GM12878 (cell line): Measurements from ENCODE around the gene HMMR. TPM values are rescaled to one million over a fixed set of nuclear protein-coding genes. Genes with fewer than 3 reads are reported as not detected.
A peak's percentile ranks its signal among the peaks of the same experiment; 100 is the strongest.

Experiments
- EED ChIP-seq: sonication (generic); IDR thresholded peaks from 2 replicates; pipeline ENCODE4 v1.6.1; 2016; ENCODE audit warnings: antibody characterized with exemption, low read depth
- HDAC6 ChIP-seq: fragments of 200-600 bp; sonication (generic); IDR thresholded peaks from one replicate; pipeline ENCODE4 v1.8.0; 2017; ENCODE audit warnings: antibody characterized with exemption; ENCODE audit not compliant: unreplicated experiment
- IKZF2 ChIP-seq, 2 experiments: fragments of 450-650 bp; IDR thresholded peaks; 2 replicates each; pipeline ENCODE4 v1.6.1; 2017; ENCODE audit warnings: mild to moderate bottlenecking in 2 of 2, moderate library complexity in 2 of 2
- NFYB ChIP-seq: IDR thresholded peaks from 2 replicates; pipeline ENCODE4 v1.6.1; 2011; ENCODE audit warnings: low read depth, mild to moderate bottlenecking, low read length, improper control_type of control experiment, moderate library complexity; ENCODE audit not compliant: insufficient read depth
- POLR2A ChIP-seq: IDR thresholded peaks from 2 replicates; pipeline ENCODE4 v1.6.1; 2011; ENCODE audit warnings: low read depth, mild to moderate bottlenecking, low read length
- POU2F2 ChIP-seq: IDR thresholded peaks from 3 replicates; pipeline ENCODE4 v1.6.1; 2011; ENCODE audit warnings: low read depth, mild to moderate bottlenecking, low read length, borderline replicate concordance
- RAD21 ChIP-seq: IDR thresholded peaks from 2 replicates; pipeline ENCODE4 v1.6.1; 2011; ENCODE audit warnings: mild to moderate bottlenecking, low read depth, low read length, moderate library complexity; ENCODE audit not compliant: insufficient read depth
- RBBP5 ChIP-seq: fragments of 200-600 bp; sonication (generic); conservative IDR thresholded peaks from 2 replicates; pipeline ENCODE4 v1.6.1; 2016
- SIX5 ChIP-seq: IDR thresholded peaks from 2 replicates; pipeline ENCODE4 v1.6.1; 2011; ENCODE audit warnings: mild to moderate bottlenecking, low read depth, low read length, moderate library complexity; ENCODE audit not compliant: severe bottlenecking
- SMARCA5 ChIP-seq: fragments of 450-650 bp; IDR thresholded peaks from 2 replicates; pipeline ENCODE4 v1.6.1; 2017; ENCODE audit warnings: mild to moderate bottlenecking
- TAF1 ChIP-seq: IDR thresholded peaks from 2 replicates; pipeline ENCODE4 v1.6.1; 2011; ENCODE audit warnings: mild to moderate bottlenecking, low read depth, low read length, borderline replicate concordance
- polyA plus RNA-seq, 11 experiments: library from polyadenylated mRNA; depleted of rRNA in 4 of 11; unstranded in 6 of 11; stranded (reverse) in 5 of 11; fragments of >200 nt; fragmentation: Nextera tagmentation in 4 of 11; fragmentation: Illumina TruSeq in 1 of 11; extraction: Ambion mirVana in 4 of 11; extraction: Trizol in 1 of 11; gene quantifications; 1 replicate in 1 of 11; 2 replicates in 10 of 11; pipeline versions ENCODE4 v1.2.1 to v1.2.3, GENCODE V29; 2011 to 2016; ENCODE audit warnings: inconsistent platforms in 2 of 11, missing spikeins in 2 of 11, low read depth in 1 of 11
- total RNA-seq, 4 experiments: library from RNA; depleted of rRNA in 3 of 4; stranded (reverse); fragments of >200 nt in 3 of 4; fragmentation: Illumina TruSeq in 1 of 4; extraction: Trizol in 1 of 4; gene quantifications; 2 replicates each; pipeline versions ENCODE4 v1.2.1 to v1.2.3, GENCODE V29; 2013 to 2021
- TF ChIP-seq, protein P1 (sequence below): fragments of 450-650 bp; IDR thresholded peaks from 2 replicates; pipeline ENCODE4 v1.6.1; 2018; ENCODE audit warnings: mild to moderate bottlenecking, low read depth, moderate library complexity; ENCODE audit not compliant: partially characterized antibody

The HMMR gene
- total and polyA plus RNA-seq, 10 of the 15 experiments (the other 5 are each of a cell fraction or from before 2014, with no cell fraction given) = 44.1 to 122 (median 64.2) TPM

DNA sequence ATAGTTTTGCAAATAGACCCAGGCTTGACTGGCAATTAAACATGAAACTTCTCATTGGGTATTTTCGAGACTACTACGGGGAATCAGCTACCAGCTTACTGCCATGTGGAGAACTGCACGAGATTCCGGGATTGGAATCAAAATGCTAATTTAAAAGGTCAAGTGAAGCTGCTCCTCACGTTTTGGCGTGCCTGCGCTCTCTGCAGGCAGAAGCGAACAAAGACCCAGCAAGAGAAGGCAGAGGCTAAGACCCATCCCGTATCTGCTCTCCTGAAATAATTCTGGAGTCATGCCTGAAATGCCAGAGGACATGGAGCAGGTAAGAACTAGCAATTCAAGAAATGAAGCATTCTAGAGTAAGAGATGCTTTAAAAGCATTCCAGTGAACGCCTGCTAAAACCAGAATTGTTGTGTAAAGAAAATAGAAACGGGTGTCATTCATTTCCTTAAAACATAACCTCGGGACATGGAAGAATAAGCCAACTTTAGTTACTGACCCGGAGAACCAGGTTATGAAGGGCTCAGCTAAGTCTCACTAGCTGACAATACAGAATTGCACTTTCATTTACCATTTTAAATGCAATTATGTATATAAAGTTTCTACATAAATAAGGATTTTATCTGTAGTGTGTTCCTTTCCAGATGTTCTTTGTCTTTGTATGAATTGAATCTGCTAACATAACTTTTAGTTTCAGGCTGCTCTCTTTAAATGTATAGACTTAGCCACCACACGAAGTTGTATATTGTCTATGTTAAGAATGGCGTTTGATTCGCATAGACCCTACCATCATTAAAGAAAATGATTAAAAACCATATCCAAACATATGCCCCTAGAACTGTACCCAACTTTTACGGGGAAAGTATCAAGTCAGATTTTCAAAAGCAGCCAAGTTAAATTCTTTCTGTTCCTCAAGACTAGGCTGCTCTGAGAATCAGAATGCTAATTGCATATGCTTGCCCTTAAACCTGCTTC, 43.0 kb downstream of the HMMR start (continued):
- TF ChIP-seq, protein P1, sequence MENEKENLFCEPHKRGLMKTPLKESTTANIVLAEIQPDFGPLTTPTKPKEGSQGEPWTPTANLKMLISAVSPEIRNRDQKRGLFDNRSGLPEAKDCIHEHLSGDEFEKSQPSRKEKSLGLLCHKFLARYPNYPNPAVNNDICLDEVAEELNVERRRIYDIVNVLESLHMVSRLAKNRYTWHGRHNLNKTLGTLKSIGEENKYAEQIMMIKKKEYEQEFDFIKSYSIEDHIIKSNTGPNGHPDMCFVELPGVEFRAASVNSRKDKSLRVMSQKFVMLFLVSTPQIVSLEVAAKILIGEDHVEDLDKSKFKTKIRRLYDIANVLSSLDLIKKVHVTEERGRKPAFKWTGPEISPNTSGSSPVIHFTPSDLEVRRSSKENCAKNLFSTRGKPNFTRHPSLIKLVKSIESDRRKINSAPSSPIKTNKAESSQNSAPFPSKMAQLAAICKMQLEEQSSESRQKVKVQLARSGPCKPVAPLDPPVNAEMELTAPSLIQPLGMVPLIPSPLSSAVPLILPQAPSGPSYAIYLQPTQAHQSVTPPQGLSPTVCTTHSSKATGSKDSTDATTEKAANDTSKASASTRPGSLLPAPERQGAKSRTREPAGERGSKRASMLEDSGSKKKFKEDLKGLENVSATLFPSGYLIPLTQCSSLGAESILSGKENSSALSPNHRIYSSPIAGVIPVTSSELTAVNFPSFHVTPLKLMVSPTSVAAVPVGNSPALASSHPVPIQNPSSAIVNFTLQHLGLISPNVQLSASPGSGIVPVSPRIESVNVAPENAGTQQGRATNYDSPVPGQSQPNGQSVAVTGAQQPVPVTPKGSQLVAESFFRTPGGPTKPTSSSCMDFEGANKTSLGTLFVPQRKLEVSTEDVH = no peak
- TF ChIP-seq NFYB = peak; percentile 73
- TF ChIP-seq HDAC6 = no peak
- peak; percentile 63; the same call in 1 of the 2 replicates for TF ChIP-seq POLR2A
- TF ChIP-seq RAD21 = peak; percentile 65
- TF ChIP-seq EED = 0 out of 2 replicates have a peak, but pooled peaks have one; percentile 33
- no peak for TF ChIP-seq RBBP5
- TF ChIP-seq TAF1 = peak; percentile 32; the same call in 1 of the 2 replicates
- TF ChIP-seq SMARCA5 = peak; percentile 59; the same call in 1 of the 2 replicates
- TF ChIP-seq SIX5 = no peak
- TF ChIP-seq POU2F2 = peak; percentile 72; the same call in 1 of the 3 replicates
- TF ChIP-seq IKZF2 (IDR thresholded peaks at IDR 0.05) = peak in 1 of 2 experiments; percentile 25; a peak in 2 of 4 replicates
- TF ChIP-seq, all 136 proteins: peak for 16
